ENCODE results near the gene PIP4K2C. TPM values are rescaled to one million over a fixed set of nuclear protein-coding genes. Genes with fewer than 3 reads are reported as not detected.

Gene PIP4K2C
- total RNA-seq, 2 donors from 2014 or later: 37.4 to 51.1 TPM

DNA sequence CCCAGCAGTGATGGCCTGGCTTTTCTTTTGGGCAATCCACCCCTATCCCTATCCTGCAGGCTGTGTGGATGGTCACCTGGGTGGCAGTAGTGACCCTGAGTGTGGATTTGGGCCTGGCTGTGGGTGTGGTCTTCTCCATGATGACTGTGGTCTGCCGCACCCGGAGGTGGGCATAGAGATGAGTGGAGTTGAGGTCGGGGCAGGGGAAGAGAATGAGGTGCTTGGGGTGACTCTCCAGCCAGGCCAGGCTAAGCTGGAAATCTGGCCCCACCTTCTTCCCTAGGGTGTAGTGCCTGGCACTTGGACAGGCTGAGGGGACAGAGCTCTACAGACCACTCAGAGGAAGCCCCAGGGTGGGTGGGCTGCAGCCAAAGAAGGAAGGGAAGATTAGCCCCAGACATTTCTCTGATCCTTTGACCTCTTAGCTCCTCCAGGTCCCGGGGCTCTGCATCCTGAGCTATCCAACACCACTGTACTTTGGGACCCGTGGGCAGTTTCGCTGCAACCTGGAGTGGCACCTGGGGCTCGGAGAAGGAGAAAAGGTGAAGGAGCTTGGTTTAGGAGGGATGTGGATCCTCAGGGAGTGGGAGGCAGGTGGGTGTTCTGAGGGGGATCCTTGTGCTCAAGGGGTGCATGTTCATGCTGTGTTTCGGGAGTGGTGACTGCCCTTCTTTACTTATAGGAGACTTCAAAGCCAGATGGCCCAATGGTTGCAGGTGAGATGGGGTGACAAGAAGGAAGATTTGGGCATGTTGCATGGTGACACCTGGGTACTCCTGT lies 33.6 kb downstream of the PIP4K2C start:
- Histone ChIP-seq H3K4me1 (replicated peaks) (peaks cover 8% of the 10 kb centered on the region), H3K27me3 (replicated peaks; ENCODE audit: insufficient read depth) (peaks cover 16% of the 10 kb centered on the region), H3K36me3 (no peaks in the 10 kb centered on the region), H3K9me3 (no peaks in the 10 kb centered on the region), H3K27ac (no peak overlapping the region), H3K4me3 (no peak overlapping the region)
- no peak for DNase-seq (ENCODE audit: low spot score)
- TF ChIP-seq POLR2AphosphoS5 (IDR thresholded peaks at IDR 0.05) (no peak), POLR2A (IDR thresholded peaks at IDR 0.05) (no peak)
- TF ChIP-seq, protein P1, sequence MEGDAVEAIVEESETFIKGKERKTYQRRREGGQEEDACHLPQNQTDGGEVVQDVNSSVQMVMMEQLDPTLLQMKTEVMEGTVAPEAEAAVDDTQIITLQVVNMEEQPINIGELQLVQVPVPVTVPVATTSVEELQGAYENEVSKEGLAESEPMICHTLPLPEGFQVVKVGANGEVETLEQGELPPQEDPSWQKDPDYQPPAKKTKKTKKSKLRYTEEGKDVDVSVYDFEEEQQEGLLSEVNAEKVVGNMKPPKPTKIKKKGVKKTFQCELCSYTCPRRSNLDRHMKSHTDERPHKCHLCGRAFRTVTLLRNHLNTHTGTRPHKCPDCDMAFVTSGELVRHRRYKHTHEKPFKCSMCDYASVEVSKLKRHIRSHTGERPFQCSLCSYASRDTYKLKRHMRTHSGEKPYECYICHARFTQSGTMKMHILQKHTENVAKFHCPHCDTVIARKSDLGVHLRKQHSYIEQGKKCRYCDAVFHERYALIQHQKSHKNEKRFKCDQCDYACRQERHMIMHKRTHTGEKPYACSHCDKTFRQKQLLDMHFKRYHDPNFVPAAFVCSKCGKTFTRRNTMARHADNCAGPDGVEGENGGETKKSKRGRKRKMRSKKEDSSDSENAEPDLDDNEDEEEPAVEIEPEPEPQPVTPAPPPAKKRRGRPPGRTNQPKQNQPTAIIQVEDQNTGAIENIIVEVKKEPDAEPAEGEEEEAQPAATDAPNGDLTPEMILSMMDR (IDR thresholded peaks at IDR 0.05): no peak
- 75% methylated on average over 8 of the region's 8 CpGs for WGBS
- intact Hi-C loops (cut with DNase I): loop anchor here (10.0 kb wide), 1 partner anchor 160 kb away; no protein-coding TSS in a partner anchor

DNA sequence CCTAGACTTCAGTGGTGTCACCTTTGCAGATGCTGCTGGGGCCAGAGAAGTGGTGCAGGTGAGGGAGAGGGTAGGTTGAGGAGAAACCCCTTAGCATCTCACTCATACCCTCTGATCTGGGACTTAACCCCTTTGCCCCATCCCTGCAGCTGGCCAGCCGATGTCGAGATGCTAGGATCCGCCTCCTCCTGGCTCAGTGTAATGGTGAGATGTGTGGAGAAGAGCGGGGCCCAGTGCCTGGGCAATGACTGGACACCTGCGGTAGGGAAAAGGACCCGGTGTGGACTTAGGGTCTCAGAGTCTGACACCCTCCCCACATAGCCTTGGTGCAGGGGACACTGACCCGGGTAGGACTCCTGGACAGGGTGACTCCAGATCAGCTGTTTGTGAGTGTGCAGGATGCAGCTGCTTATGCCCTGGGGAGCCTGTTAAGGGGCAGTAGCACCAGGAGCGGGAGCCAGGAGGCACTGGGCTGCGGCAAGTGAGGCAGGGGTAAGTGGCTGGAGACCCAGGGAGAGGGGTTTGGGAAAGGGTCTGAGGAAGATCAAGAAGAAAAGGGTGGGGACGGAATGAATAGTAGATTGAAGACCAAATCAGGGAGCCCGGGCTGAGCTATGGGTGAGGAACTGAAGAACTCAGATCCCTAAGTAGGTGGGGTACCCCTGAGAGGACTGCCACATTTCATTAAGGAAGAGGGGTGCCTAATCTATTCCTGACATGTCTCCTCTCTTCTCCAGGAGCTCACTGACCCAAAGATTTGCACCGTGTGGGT lies 34.5 kb downstream of the PIP4K2C start:
- peaks cover 16% of the 10 kb centered on the region for H3K27me3 ChIP-seq (replicated peaks; ENCODE audit: insufficient read depth)
- no peak for TF ChIP-seq POLR2AphosphoS5 (IDR thresholded peaks at IDR 0.05)
- no peak for TF ChIP-seq POLR2A (IDR thresholded peaks at IDR 0.05)
- no peak overlapping the region for H3K27ac ChIP-seq
- no peaks in the 10 kb centered on the region for H3K9me3 ChIP-seq
- no peaks in the 10 kb centered on the region for H3K36me3 ChIP-seq
- 75% methylated on average over 12 of the region's 12 CpGs for WGBS
- intact Hi-C loops (cut with DNase I): loop anchor here (10.0 kb wide), 1 partner anchor 161 kb away; no protein-coding TSS in a partner anchor
- H3K4me1 ChIP-seq (replicated peaks): peaks cover 8% of the 10 kb centered on the region
- no peak overlapping the region for H3K4me3 ChIP-seq
- no peak for DNase-seq (ENCODE audit: low spot score)

DNA sequence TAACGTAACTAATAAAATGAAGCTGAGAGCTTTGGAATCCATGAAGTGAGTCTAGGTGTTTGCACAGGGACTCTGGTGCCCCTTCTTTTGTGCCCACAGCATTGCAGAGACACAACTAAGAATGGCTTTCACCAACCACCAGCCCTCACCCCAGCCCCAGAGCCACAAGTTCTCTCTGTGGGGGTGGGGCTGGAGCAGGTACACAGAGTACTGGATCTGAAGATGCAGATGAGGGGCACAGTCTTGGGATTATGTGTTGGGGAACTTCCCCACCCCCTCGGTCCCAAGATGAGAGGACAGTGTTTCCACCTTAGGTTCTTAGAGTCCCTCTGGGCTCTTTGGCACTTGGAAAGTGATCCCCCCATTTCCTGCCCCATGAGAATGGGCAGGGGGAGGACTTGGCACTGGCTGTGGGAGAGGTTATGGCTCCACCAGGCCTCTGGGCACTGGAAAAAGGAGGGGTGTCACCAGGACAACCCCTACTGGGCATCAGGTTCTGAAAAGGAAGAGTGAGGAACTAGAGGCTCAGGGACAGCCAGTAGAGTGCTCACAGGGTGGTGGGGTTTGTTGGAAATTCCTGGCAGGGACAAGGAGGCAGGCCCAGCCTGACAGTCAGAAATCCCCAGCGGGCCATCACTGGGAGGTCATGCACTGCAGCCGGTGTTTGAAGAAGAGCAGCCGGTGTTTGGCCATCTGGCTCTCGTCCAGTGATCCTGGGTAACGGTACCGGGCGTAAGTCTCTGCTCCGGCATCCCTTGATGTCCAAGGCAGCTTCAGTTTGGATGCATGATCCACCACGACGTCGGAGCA lies 35.3 kb downstream of the PIP4K2C start:
- no peak overlapping the region for H3K4me3 ChIP-seq
- TF ChIP-seq POLR2A (IDR thresholded peaks at IDR 0.05) (no peak), POLR2AphosphoS5 (IDR thresholded peaks at IDR 0.05) (no peak)
- TF ChIP-seq, protein P1 (IDR thresholded peaks at IDR 0.05): no peak
- H3K27ac ChIP-seq: no peak overlapping the region
- DNase-seq (ENCODE audit: low spot score): no peak
- intact Hi-C loops (cut with DNase I): loop anchor here (10.0 kb wide), 1 partner anchor 162 kb away; no protein-coding TSS in a partner anchor
- H3K27me3 ChIP-seq (replicated peaks; ENCODE audit: insufficient read depth): peaks cover 16% of the 10 kb centered on the region
- H3K9me3 ChIP-seq: no peaks in the 10 kb centered on the region
- 34% methylated on average over 13 of the region's 13 CpGs for WGBS
- H3K36me3 ChIP-seq: no peaks in the 10 kb centered on the region
- peaks cover 3% of the 10 kb centered on the region for H3K4me1 ChIP-seq (replicated peaks)

DNA sequence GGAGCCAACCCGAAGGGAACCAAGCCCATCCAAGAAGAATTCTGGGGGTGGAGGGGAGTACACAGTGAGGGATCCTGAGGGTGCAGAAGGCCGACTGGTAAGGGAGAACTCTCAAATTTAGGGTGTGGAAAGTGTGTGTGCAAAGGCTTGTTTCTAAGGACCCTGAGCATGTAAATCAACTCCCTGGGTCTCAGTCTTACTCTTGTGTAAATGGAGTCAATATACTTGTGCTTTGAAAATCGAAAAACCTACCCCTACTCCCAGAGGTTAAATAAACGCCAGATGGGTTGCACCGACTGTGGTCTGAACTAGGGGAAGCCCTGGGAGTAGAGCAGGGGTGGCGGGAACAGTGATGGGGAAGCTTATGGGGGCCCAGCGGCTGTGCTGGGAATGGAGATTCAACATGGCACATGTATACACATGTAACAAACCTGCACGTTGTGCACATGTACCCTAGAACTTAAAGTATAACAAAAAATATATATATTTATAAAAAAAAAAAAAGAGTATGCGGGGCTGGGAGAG lies 36.0 kb downstream of the PIP4K2C start:
- H3K36me3 ChIP-seq: no peaks in the 10 kb centered on the region
- intact Hi-C loops (cut with DNase I): loop anchor here (10.0 kb wide), 1 partner anchor 162 kb away; no protein-coding TSS in a partner anchor
- no peaks in the 10 kb centered on the region for H3K9me3 ChIP-seq
- 35% methylated on average over 9 of the region's 9 CpGs for WGBS
- no peak for DNase-seq (ENCODE audit: low spot score)
- peaks cover 16% of the 10 kb centered on the region for H3K27me3 ChIP-seq (replicated peaks; ENCODE audit: insufficient read depth)
- no peak overlapping the region for H3K27ac ChIP-seq
- TF ChIP-seq POLR2A (IDR thresholded peaks at IDR 0.05): no peak
- TF ChIP-seq, protein P1 (IDR thresholded peaks at IDR 0.05): no peak
- no peak for TF ChIP-seq POLR2AphosphoS5 (IDR thresholded peaks at IDR 0.05)
- H3K4me1 ChIP-seq (replicated peaks): no peaks in the 10 kb centered on the region
- H3K4me3 ChIP-seq: no peak overlapping the region

Data from prostate gland (tissue), 2 donors.